Neural cell (in vitro differentiated cells): ENCODE measurements around the gene DEAF1.

Experiments used
- EZH2 ChIP-seq: fragments of 200-600, 300-800 bp; shearing (Covaris generic), sonication (generic); IDR thresholded peaks from 2 replicates; pipeline ENCODE4 v1.6.1; 2014; ENCODE audit warnings: antibody characterized with exemption, low read length, borderline replicate concordance, mild to moderate bottlenecking; ENCODE audit not compliant: insufficient read depth, poor library complexity, severe bottlenecking
- MXI1 ChIP-seq: fragments of 450-650 bp; conservative IDR thresholded peaks from 2 replicates; pipeline ENCODE4 v1.6.1; 2014; ENCODE audit warnings: antibody characterized with exemption, mild to moderate bottlenecking; ENCODE audit not compliant: poor library complexity, severe bottlenecking
- SMC3 ChIP-seq: fragments of 450-650 bp; conservative IDR thresholded peaks from 2 replicates; pipeline ENCODE4 v1.6.1; 2014; ENCODE audit warnings: antibody characterized with exemption, mild to moderate bottlenecking, moderate library complexity; ENCODE audit not compliant: poor library complexity

DNA sequence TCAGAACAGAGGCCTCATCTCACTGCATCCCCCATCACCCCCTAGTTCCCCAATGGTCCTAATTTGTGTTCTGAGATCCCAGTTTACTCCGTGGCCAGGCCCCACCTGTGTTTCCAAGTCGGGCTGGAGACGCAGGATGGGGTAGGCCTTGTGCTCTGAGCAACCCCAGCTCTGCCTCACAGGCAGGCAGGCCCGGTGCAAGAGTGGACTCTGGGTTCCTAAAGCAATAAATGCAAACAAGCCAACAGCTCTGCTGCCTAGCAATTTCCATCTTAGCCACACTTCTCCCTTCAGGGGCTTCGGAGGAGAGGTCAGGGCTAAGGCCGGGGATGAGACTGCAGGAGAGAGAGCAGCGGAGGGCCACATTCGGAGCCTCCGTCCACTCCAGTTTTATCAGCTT, 8.5 kb upstream of the DEAF1 start:
- TF ChIP-seq EZH2 (no peak), SMC3 (no peak), MXI1 (no peak)
